ENCODE measurements around the gene PAAF1.

The PAAF1 gene

GRCh38 chr11:73872749-73873357 lies 3.9 kb upstream of the PAAF1 start:
- Histone ChIP-seq H2BK15ac (ENCODE audit: low read length) (no peak overlapping the region), H3K4me2 (ENCODE audit: insufficient read depth, low read length, poor library complexity, severe bottlenecking) (no peak overlapping the region), H3K18ac (ENCODE audit: low read length) (no peak overlapping the region), H3K79me1 (ENCODE audit: low read depth, low read length) (peaks cover 6% of the 10 kb centered on the region), H2BK12ac (ENCODE audit: low read length) (no peak overlapping the region), H3K4me3 (ENCODE audit: low read length in 2 of 2) (peak overlapping the region in 1 of 2 donors; percentile 24), H3K23ac (ENCODE audit: low read depth, low read length, poor library complexity) (no peak overlapping the region), H3K27ac (replicated peaks; ENCODE audit: low read length) (no peak overlapping the region), H2AK5ac (ENCODE audit: low read depth, low read length) (no peak overlapping the region), H4K91ac (ENCODE audit: low read depth, low read length, poor library complexity) (no peak overlapping the region), H2BK5ac (ENCODE audit: low read length) (no peak overlapping the region), H3K27me3 (ENCODE audit: control insufficient read depth in 3 of 3, insufficient read depth in 3 of 3, low read depth in 1 of 3, low read length in 3 of 3) (no peaks in the 10 kb centered on the region), H3K4me1 (ENCODE audit: control insufficient read depth in 2 of 2, insufficient read depth in 1 of 2, low read depth in 1 of 2, low read length in 2 of 2) (peaks cover 6 to 7% of the 10 kb centered on the region in 2 donors), H2BK120ac (ENCODE audit: low read depth, low read length) (no peak overlapping the region), H3K36me3 (replicated peaks in 1 of 2; ENCODE audit: control insufficient read depth in 2 of 2, insufficient read depth in 2 of 2, low read length in 2 of 2) (peaks cover 20 to 72% of the 10 kb centered on the region in 2 donors), H3K9me3 (replicated peaks in 1 of 2; ENCODE audit: control insufficient read depth in 2 of 2, insufficient read depth in 1 of 2, low read depth in 1 of 2, low read length in 2 of 2) (no peaks in the 10 kb centered on the region), H3K4ac (ENCODE audit: low read length) (no peak overlapping the region), H3K9ac (ENCODE audit: low read depth, low read length, poor library complexity) (no peak overlapping the region), H3K14ac (ENCODE audit: low read length) (no peak overlapping the region), H4K8ac (ENCODE audit: low read depth, low read length) (no peak overlapping the region), H2AFZ (ENCODE audit: low read length) (no peak overlapping the region)
- WGBS, 2 donors (ENCODE audit: extremely low coverage in 2 of 2, insufficient read length in 2 of 2, insufficient replicate concordance in 1 of 2) = no CpG with 5 or more reads among the region's 9 CpGs
- DNase-seq (ENCODE audit: low spot score) = no peak

GRCh38 chr11:73875380-73875779 lies 1.4 kb upstream of the PAAF1 start:
- no peak overlapping the region for H2AFZ ChIP-seq (ENCODE audit: low read length)
- no peak overlapping the region for H3K9ac ChIP-seq (ENCODE audit: low read depth, low read length, poor library complexity)
- no peak overlapping the region for H2BK12ac ChIP-seq (ENCODE audit: low read length)
- H2AK5ac ChIP-seq (ENCODE audit: low read depth, low read length) = no peak overlapping the region
- no peak overlapping the region for H4K91ac ChIP-seq (ENCODE audit: low read depth, low read length, poor library complexity)
- no peak overlapping the region for H3K27ac ChIP-seq (replicated peaks; ENCODE audit: low read length)
- H4K8ac ChIP-seq (ENCODE audit: low read depth, low read length) = no peak overlapping the region
- peaks cover 18 to 68% of the 10 kb centered on the region in 2 donors for H3K36me3 ChIP-seq (replicated peaks in 1 of 2; ENCODE audit: control insufficient read depth in 2 of 2, insufficient read depth in 2 of 2, low read length in 2 of 2)
- H3K18ac ChIP-seq (ENCODE audit: low read length) = no peak overlapping the region
- H3K14ac ChIP-seq (ENCODE audit: low read length) = no peak overlapping the region
- H3K4ac ChIP-seq (ENCODE audit: low read length) = no peak overlapping the region
- peak overlapping the region in 1 of 2 donors; percentile 60 for H3K4me3 ChIP-seq (ENCODE audit: low read length in 2 of 2)
- DNase-seq (ENCODE audit: low spot score) = no peak
- no peak overlapping the region for H2BK5ac ChIP-seq (ENCODE audit: low read length)
- no peaks in the 10 kb centered on the region for H3K27me3 ChIP-seq (ENCODE audit: control insufficient read depth in 3 of 3, insufficient read depth in 3 of 3, low read depth in 1 of 3, low read length in 3 of 3)
- H3K23ac ChIP-seq (ENCODE audit: low read depth, low read length, poor library complexity) = no peak overlapping the region
- WGBS, 2 donors (ENCODE audit: extremely low coverage in 2 of 2, insufficient read length in 2 of 2, insufficient replicate concordance in 1 of 2) = no CpG with 5 or more reads among the region's 1 CpG
- peaks cover 9% of the 10 kb centered on the region for H3K79me1 ChIP-seq (ENCODE audit: low read depth, low read length)
- peaks cover 0 to 3% of the 10 kb centered on the region in 2 donors for H3K9me3 ChIP-seq (replicated peaks in 1 of 2; ENCODE audit: control insufficient read depth in 2 of 2, insufficient read depth in 1 of 2, low read depth in 1 of 2, low read length in 2 of 2)
- H3K4me1 ChIP-seq (ENCODE audit: control insufficient read depth in 2 of 2, insufficient read depth in 1 of 2, low read depth in 1 of 2, low read length in 2 of 2) = peaks cover 6 to 7% of the 10 kb centered on the region in 2 donors
- H3K4me2 ChIP-seq (ENCODE audit: insufficient read depth, low read length, poor library complexity, severe bottlenecking) = peak overlapping the region; percentile 53
- no peak overlapping the region for H2BK15ac ChIP-seq (ENCODE audit: low read length)
- H2BK120ac ChIP-seq (ENCODE audit: low read depth, low read length) = no peak overlapping the region

- Histone ChIP-seq H2AFZ (ENCODE audit: low read length) (peak overlapping the region; percentile 78), H3K27ac (replicated peaks; ENCODE audit: low read length) (no peak overlapping the region), H3K36me3 (replicated peaks in 1 of 2; ENCODE audit: control insufficient read depth in 2 of 2, insufficient read depth in 2 of 2, low read length in 2 of 2) (peaks cover 18 to 64% of the 10 kb centered on the region in 2 donors), H2BK15ac (ENCODE audit: low read length) (no peak overlapping the region), H2BK12ac (ENCODE audit: low read length) (no peak overlapping the region), H3K9me3 (replicated peaks in 1 of 2; ENCODE audit: control insufficient read depth in 2 of 2, insufficient read depth in 1 of 2, low read depth in 1 of 2, low read length in 2 of 2) (peaks cover 0 to 3% of the 10 kb centered on the region in 2 donors), H3K27me3 (ENCODE audit: control insufficient read depth in 3 of 3, insufficient read depth in 3 of 3, low read depth in 1 of 3, low read length in 3 of 3) (no peaks in the 10 kb centered on the region), H4K8ac (ENCODE audit: low read depth, low read length) (no peak overlapping the region), H3K4me2 (ENCODE audit: insufficient read depth, low read length, poor library complexity, severe bottlenecking) (peak overlapping the region; percentile 53), H3K23ac (ENCODE audit: low read depth, low read length, poor library complexity) (no peak overlapping the region), H3K14ac (ENCODE audit: low read length) (no peak overlapping the region), H3K18ac (ENCODE audit: low read length) (no peak overlapping the region), H3K4ac (ENCODE audit: low read length) (no peak overlapping the region), H3K4me1 (ENCODE audit: control insufficient read depth in 2 of 2, insufficient read depth in 1 of 2, low read depth in 1 of 2, low read length in 2 of 2) (peaks cover 6 to 7% of the 10 kb centered on the region in 2 donors), H3K9ac (ENCODE audit: low read depth, low read length, poor library complexity) (peak overlapping the region; percentile 65), H3K79me1 (ENCODE audit: low read depth, low read length) (peaks cover 9% of the 10 kb centered on the region), H4K91ac (ENCODE audit: low read depth, low read length, poor library complexity) (no peak overlapping the region), H2BK5ac (ENCODE audit: low read length) (no peak overlapping the region), H2AK5ac (ENCODE audit: low read depth, low read length) (no peak overlapping the region), H3K4me3 (ENCODE audit: low read length in 2 of 2) (peak overlapping the region; percentile 60 to 94), H2BK120ac (ENCODE audit: low read depth, low read length) (no peak overlapping the region)
- no peak for DNase-seq (ENCODE audit: low spot score)
- no CpG with 5 or more reads among the region's 8 CpGs for WGBS, 2 donors (ENCODE audit: extremely low coverage in 2 of 2, insufficient read length in 2 of 2, insufficient replicate concordance in 1 of 2)
These were observed 959 bp upstream of the PAAF1 start for GRCh38 chr11:73875840-73876239.

GRCh38 chr11:73878771-73879170 lies 2.0 kb downstream of the PAAF1 start:
- H2AFZ ChIP-seq (ENCODE audit: low read length) = no peak overlapping the region
- no peak overlapping the region for H3K27ac ChIP-seq (replicated peaks; ENCODE audit: low read length)
- no peak overlapping the region for H2BK5ac ChIP-seq (ENCODE audit: low read length)
- no peak for DNase-seq (ENCODE audit: low spot score)
- no peak overlapping the region for H3K4me2 ChIP-seq (ENCODE audit: insufficient read depth, low read length, poor library complexity, severe bottlenecking)
- H2BK120ac ChIP-seq (ENCODE audit: low read depth, low read length) = no peak overlapping the region
- H3K4me1 ChIP-seq (ENCODE audit: control insufficient read depth in 2 of 2, insufficient read depth in 1 of 2, low read depth in 1 of 2, low read length in 2 of 2) = peaks cover 6 to 7% of the 10 kb centered on the region in 2 donors
- no peak overlapping the region for H3K9ac ChIP-seq (ENCODE audit: low read depth, low read length, poor library complexity)
- no peak overlapping the region for H4K91ac ChIP-seq (ENCODE audit: low read depth, low read length, poor library complexity)
- H3K4me3 ChIP-seq (ENCODE audit: low read length in 2 of 2) = no peak overlapping the region
- peaks cover 0 to 3% of the 10 kb centered on the region in 2 donors for H3K9me3 ChIP-seq (replicated peaks in 1 of 2; ENCODE audit: control insufficient read depth in 2 of 2, insufficient read depth in 1 of 2, low read depth in 1 of 2, low read length in 2 of 2)
- H3K14ac ChIP-seq (ENCODE audit: low read length) = no peak overlapping the region
- H3K36me3 ChIP-seq (replicated peaks in 1 of 2; ENCODE audit: control insufficient read depth in 2 of 2, insufficient read depth in 2 of 2, low read length in 2 of 2) = peaks cover 5 to 47% of the 10 kb centered on the region in 2 donors
- H2BK15ac ChIP-seq (ENCODE audit: low read length) = no peak overlapping the region
- H3K79me1 ChIP-seq (ENCODE audit: low read depth, low read length) = peaks cover 9% of the 10 kb centered on the region
- no peak overlapping the region for H3K23ac ChIP-seq (ENCODE audit: low read depth, low read length, poor library complexity)
- H3K18ac ChIP-seq (ENCODE audit: low read length) = no peak overlapping the region
- no peaks in the 10 kb centered on the region for H3K27me3 ChIP-seq (ENCODE audit: control insufficient read depth in 3 of 3, insufficient read depth in 3 of 3, low read depth in 1 of 3, low read length in 3 of 3)
- H3K4ac ChIP-seq (ENCODE audit: low read length) = no peak overlapping the region
- H2AK5ac ChIP-seq (ENCODE audit: low read depth, low read length) = no peak overlapping the region
- WGBS, 2 donors (ENCODE audit: extremely low coverage in 2 of 2, insufficient read length in 2 of 2, insufficient replicate concordance in 1 of 2) = no CpG with 5 or more reads among the region's 1 CpG
- H4K8ac ChIP-seq (ENCODE audit: low read depth, low read length) = no peak overlapping the region
- no peak overlapping the region for H2BK12ac ChIP-seq (ENCODE audit: low read length)

All from neuronal stem cell (in vitro differentiated cells).